Stimulated activated CD8-positive, alpha-beta memory T cell treated with anti-CD3 and anti-CD28 coated beads, Interleukin-2, amount 100 ng/mL, for 1 hour (primary cell): Measurements from ENCODE around the gene SMG5.
"Not testable (repeated sequence)": the region's sequence is repeated elsewhere in the genome, so short reads cannot be mapped to it uniquely, and the experiment has no call there.

Source experiments
- DNase-seq, 2 donors: peaks; one replicate each; pipeline ENCODE4 v3.0.0-alpha.2; 2020; ENCODE audit warnings: low read depth in 2 of 2

Gene SMG5

DNA sequence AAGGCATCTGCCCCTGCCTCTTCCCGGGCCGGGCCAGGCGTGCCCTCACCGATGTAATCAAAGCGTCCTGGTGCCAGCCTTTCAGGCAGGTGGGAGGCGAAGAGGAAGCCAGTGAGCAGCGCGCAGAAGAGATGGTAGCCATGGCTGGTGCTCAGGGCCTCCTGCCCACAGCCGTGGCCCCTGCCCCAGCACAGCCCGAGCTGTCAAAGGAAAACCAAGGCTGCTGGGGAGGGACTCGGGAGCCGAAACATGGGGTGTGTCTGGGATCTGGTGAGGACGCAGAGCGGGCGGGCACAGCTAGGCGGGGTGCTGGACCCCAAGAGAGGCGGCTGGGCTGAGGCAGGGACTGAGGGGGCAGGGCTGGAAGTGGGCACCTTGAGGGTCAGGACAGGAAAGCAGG lies 37.9 kb downstream of the SMG5 start:
- DNase-seq = no peak

GRCh38 chr1:156244126-156244525 lies 38.5 kb downstream of the SMG5 start:
- DNase-seq = no peak

GRCh38 chr1:156242738-156243137 lies 39.9 kb downstream of the SMG5 start:
- DNase-seq = no peak

DNA sequence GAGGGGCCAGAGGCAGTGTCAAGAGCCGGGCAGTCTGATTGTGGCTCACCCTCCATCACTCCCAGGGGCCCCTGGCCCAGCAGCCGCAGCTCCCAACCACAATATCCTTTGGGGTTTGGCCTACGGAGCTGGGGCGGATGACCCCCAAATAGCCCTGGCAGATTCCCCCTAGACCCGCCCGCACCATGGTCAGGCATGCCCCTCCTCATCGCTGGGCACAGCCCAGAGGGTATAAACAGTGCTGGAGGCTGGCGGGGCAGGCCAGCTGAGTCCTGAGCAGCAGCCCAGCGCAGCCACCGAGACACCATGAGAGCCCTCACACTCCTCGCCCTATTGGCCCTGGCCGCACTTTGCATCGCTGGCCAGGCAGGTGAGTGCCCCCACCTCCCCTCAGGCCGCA lies 40.7 kb downstream of the SMG5 start, which contains the start of gene BGLAP:
Gene BGLAP, plus strand, starts transcription at position 259 of the 400 bp plus-strand sequence. Its CDS starts 48 bp downstream, at position 307.
- DNase-seq = no peak

- DNase-seq = no peak
Observed at GRCh38 chr1:156241311-156241811, 41.3 kb downstream of the SMG5 start.

- no peak for DNase-seq
Observed at GRCh38 chr1:156238248-156238647, 44.4 kb downstream of the SMG5 start.

DNA sequence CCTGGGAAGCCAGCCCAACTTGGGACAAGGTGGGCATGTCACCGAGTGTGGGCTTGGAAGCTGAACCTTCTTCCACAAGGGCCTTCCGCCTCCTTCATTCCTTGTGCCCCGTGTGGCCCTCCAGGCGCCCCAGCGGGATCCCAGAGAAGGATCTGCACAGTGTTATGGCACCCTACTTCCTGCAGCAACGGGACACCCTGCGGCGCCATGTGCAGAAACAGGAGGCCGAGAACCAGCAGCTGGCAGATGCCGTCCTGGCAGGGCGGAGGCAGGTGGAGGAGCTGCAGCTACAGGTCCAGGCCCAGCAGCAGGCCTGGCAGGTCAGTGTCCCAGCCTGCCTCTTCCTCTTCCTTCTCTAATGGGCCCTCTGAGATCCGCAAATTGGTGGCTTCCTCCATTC lies 46.5 kb downstream of the SMG5 start:
- DNase-seq = no peak

DNA sequence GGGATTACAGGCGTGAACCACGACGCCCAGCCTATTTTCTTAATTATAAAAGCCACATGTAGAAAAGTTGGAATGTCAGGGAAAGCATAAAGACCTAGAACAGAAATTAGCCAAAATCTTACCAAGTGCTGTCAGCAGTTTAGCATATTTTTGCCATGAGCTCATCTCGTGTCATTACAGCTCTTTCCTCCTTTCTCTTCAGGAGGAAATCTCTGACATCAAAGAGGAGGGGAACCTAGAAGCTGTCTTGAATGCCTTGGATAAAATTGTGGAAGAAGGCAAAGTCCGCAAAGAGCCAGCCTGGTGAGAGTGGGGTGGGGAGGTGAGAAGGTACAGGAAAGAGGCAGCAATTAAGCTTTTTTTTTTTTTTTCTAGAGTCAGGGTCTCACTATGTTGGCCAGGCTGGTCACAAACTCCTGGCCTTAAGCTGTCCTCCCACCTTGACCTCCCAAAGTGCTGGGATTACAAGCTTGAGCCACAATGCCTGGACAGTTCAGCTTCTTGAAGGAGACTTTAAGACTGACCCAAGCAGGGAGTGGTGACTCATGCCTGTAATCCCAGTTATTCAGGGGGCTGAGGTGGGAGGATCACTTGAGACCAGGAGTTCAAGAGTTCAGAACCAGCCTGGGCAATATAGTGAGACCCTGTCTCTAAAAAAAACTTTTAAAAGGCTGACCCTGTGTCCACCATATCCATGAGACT lies 49.0 kb downstream of the SMG5 start:
- DNase-seq = no peak

GRCh38 chr1:156232201-156232894 lies 50.3 kb downstream of the SMG5 start:
- no peak for DNase-seq

DNA sequence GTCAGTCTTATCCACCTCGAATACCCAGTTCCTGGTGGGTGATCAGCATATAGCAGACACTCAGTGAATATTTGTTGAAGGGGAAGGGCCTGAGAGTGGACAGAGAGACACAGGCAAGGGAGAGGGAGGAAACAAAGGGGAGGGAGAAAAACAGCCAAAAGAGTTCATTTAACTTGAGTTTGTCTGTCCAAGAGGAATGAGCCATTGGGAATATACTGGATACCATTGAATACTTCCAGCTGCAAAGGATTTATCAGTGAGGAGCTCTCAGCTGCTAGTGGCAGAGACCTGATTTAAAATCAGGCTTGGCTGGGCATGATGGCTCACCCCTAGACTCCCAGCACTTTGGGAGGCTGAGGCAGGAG lies 52.2 kb downstream of the SMG5 start:
- no peak for DNase-seq

DNA sequence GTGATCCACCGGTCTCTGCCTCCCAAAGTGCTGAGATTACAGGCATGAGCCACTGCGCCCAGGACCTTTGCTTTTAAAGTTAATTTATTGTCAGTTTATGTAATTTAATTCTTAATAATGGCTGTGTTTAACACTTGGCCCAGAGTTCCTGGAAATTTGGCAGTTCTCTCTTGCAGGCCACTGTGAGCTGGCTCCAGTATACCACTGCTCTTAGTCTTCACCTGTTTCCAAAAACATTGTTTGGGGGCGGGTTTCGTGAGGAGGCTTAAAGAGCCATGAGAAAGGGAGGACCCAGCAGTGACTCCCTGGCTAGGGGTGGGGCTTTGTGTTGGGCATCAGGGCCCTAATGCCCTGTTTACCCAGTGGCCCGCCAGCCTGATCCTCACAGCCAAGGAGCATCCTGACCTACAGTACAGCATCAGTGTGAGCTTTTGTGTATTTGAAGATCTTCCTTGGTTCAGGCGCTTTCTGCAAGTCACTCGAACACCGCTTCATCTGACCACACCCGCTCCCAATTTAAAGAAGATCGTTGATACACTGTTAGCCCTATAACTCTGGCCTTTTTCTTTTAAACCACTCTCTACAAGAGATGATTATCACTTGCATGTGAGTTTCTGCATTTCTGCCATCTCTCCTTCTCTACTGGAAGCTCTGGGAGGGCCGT lies 52.7 kb downstream of the SMG5 start:
- no peak for DNase-seq

DNA sequence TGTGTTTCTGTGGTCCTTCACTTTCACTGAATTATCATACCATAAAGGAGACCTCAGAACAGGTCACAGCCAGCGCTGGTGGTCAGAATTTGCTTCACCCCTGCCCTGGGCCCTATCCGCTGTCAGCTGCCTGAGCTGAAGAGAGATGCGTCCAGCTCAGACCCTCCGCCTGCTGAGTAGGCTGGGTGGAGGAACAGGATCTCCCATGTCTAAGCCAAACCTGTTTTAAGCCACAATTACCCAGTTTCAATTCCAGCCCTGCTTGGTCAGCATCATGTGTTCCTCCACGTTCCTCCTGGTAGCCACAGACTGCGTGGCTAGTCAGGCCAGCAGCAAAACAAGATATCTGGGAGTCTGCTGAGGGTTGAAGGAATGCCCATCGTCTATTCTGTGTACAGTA lies 54.1 kb downstream of the SMG5 start:
- no peak for DNase-seq

DNA sequence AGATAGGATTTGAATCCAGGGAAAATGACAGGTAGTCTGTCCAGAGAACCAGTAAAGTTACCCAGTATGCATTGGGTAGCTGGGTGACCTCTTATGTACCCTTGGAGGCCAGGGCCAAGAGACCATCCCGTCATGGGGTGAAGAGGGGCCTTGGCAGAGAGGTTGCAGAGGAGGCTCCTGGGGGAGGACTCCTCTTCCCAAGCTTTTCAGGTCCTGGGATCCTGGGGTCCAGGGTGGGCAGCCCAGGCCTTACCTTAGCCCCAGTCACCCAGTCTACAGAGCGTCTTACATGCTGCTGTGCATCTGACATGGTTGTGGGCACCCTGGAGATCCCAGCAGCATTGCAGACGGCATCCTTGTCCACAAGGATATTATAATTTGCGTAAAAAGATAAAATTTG lies 55.8 kb downstream of the SMG5 start:
- no peak for DNase-seq

- no peak for DNase-seq
Observed at GRCh38 chr1:156226116-156226538, 56.5 kb downstream of the SMG5 start.

DNA sequence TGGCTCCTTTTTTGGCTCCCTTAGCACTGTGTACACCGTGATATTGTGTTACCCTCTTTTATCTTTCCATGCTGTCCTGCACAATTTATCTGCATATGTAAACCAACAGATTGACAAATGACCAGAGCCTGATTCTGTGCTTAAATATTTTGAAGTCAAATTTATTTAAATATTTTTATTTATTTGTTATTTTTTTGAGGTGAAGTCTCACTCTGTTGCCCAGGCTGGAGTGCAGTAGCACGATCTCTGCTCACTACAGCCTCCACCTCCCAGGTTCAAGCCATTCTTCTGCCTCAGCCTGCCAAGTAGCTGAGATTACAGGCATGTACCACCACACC lies 57.0 kb downstream of the SMG5 start:
- no peak for DNase-seq

DNA sequence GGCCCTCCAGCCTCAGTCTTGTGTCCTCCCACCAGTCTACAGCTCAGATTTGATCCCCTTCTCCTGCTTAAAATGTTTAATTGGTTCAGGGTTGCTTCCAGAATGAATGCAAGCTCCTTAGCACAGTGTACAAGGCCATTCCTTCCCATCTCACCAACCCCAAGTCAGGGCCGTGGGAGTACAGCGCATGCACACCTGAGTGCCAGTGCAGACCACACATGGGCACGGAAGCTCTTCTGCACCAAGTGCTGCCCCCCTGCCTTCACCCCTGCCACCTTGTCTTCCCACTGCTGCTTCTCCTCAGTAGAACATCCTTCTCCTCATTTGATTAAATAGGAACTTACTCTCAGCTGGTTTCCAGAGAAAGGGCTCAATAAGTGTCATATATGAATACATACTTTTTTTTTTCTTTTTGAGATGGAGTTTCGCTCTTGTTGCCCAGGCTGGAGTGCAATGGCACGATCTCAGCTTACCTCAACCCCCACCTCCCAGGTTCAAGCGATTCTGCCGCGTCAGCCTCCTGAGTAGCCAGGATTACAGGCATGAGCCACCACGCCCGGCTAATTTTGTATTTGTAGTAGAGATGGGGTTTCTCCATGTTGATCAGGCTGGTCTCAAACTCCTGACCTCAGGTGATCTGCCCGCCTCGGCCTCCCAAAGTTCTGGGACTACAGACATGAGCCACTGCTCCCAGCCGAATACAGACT lies 60.5 kb downstream of the SMG5 start:
- no peak for DNase-seq

GRCh38 chr1:156220226-156220625 lies 62.4 kb downstream of the SMG5 start:
- no peak for DNase-seq

DNA sequence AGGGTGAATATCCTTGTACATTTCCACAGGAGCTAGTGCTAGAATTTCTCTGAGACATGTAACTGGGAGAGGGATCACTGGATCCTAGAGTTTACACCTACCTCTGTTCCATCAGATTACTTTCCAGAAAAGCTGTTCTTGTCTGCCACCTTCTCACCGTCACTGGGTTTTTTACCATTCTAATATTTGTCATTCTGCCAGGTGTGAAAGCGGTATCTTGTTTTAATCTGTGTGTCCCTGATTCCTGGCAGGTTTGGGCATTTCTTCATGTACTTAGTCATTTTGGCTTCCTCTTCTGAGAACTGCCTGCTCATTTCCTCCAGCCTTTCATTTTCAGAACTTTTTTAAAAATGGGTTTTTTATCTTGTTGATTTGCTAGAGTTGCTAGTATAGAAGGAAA lies 64.8 kb downstream of the SMG5 start:
- DNase-seq = no peak

GRCh38 chr1:156216361-156217086 lies 66.1 kb downstream of the SMG5 start:
- DNase-seq = not testable (repeated sequence)

GRCh38 chr1:156214024-156214748 lies 68.4 kb downstream of the SMG5 start:
- no peak for DNase-seq

- no peak for DNase-seq
Observed at GRCh38 chr1:156213644-156213966, 69.0 kb downstream of the SMG5 start.
